ENCODE measurements around the gene C1QTNF4. TPM values are rescaled to one million over a fixed set of nuclear protein-coding genes. Genes with fewer than 3 reads are reported as not detected.
"Not testable (repeated sequence)": the region's sequence is repeated elsewhere in the genome, so short reads cannot be mapped to it uniquely, and the experiment has no call there.

Gene C1QTNF4
- polyA plus RNA-seq, 1 donor (not counting 4 experiments of a cell fraction or from before 2014, with no cell fraction given), result not detected

- Histone ChIP-seq H3K4me3 (ENCODE audit: control insufficient read depth in 2 of 3, extremely low read depth in 1 of 3, insufficient read depth in 2 of 3, low read depth in 1 of 3, low read length in 3 of 3) (peak overlapping the region in 1 of 3 experiments; percentile 97), H3K9ac (ENCODE audit: control insufficient read depth, extremely low read depth, insufficient read depth, low read length) (no peak overlapping the region), H3K4me1 (ENCODE audit: control insufficient read depth, extremely low read depth, insufficient read depth, low read length) (peaks cover 21% of the 10 kb centered on the region), H3K27me3 (ENCODE audit: control insufficient read depth, extremely low read depth, insufficient read depth, low read length) (no peaks in the 10 kb centered on the region), H3K27ac (ENCODE audit: control insufficient read depth, insufficient read depth, low read length) (peak overlapping the region; percentile 96), H3K9me3 (ENCODE audit: control insufficient read depth, low read depth, low read length) (no peaks in the 10 kb centered on the region), H3K9me1 (ENCODE audit: control insufficient read depth, extremely low read depth, insufficient read depth, low read length) (no peaks in the 10 kb centered on the region), H4K20me1 (ENCODE audit: control insufficient read depth, extremely low read depth, insufficient read depth, low read length) (peaks cover 5% of the 10 kb centered on the region), H3K36me3 (ENCODE audit: control insufficient read depth in 2 of 2, extremely low read depth in 1 of 2, insufficient read depth in 2 of 2, low read length in 2 of 2) (no peaks in the 10 kb centered on the region), H3K79me2 (ENCODE audit: control insufficient read depth, insufficient read depth, low read length) (peaks cover 73% of the 10 kb centered on the region), H3K4me2 (ENCODE audit: control insufficient read depth, extremely low read depth, insufficient read depth, low read depth, low read length) (peak overlapping the region; percentile 81), H2AFZ (ENCODE audit: control insufficient read depth, low read length) (no peak overlapping the region)
- no peak for FAIRE-seq
- TF ChIP-seq EZH2 (IDR thresholded peaks at IDR 0.05; ENCODE audit: low read length), result no peak
- no peak for TF ChIP-seq CTCF (optimal IDR thresholded peaks at IDR 0.05 in 1 of 3, IDR thresholded peaks at IDR 0.05 in 1 of 3, conservative IDR thresholded peaks at IDR 0.05 in 1 of 3; ENCODE audit: extremely low read depth in 1 of 3, insufficient read depth in 2 of 3, low read length in 3 of 3)
- dilution Hi-C loops (cut with MboI; ENCODE audit: extremely low pct_ligation_motif_present, low sequenced_read_pairs), result no loop called here
- DNase-seq (ENCODE audit: low read depth, low spot score), result no peak
These were observed 43.7 kb downstream of the C1QTNF4 start for GRCh38 chr11:47550288-47551047.

GRCh38 chr11:47546274-47546673 is 47.9 kb downstream of the C1QTNF4 start:
- H4K20me1 ChIP-seq (ENCODE audit: control insufficient read depth, extremely low read depth, insufficient read depth, low read length); H3K36me3 ChIP-seq (ENCODE audit: control insufficient read depth in 2 of 2, extremely low read depth in 1 of 2, insufficient read depth in 2 of 2, low read length in 2 of 2): not testable (repeated sequence)

More at GRCh38 chr11:47546274-47546673, 47.9 kb downstream of the C1QTNF4 start:
- H3K27ac ChIP-seq (ENCODE audit: control insufficient read depth, insufficient read depth, low read length); DNase-seq (ENCODE audit: low read depth, low spot score); H2AFZ ChIP-seq (ENCODE audit: control insufficient read depth, low read length); FAIRE-seq; H3K9me3 ChIP-seq (ENCODE audit: control insufficient read depth, low read depth, low read length); dilution Hi-C loops (cut with MboI; ENCODE audit: extremely low pct_ligation_motif_present, low sequenced_read_pairs); H3K27me3 ChIP-seq (ENCODE audit: control insufficient read depth, extremely low read depth, insufficient read depth, low read length); H3K4me3 ChIP-seq (ENCODE audit: control insufficient read depth in 2 of 3, extremely low read depth in 1 of 3, insufficient read depth in 2 of 3, low read depth in 1 of 3, low read length in 3 of 3); H3K9ac ChIP-seq (ENCODE audit: control insufficient read depth, extremely low read depth, insufficient read depth, low read length); H3K4me2 ChIP-seq (ENCODE audit: control insufficient read depth, extremely low read depth, insufficient read depth, low read depth, low read length); H3K9me1 ChIP-seq (ENCODE audit: control insufficient read depth, extremely low read depth, insufficient read depth, low read length): not testable (repeated sequence)
- Histone ChIP-seq H3K79me2 (ENCODE audit: control insufficient read depth, insufficient read depth, low read length) (peaks cover 98% of the 10 kb centered on the region), H3K4me1 (ENCODE audit: control insufficient read depth, extremely low read depth, insufficient read depth, low read length) (peaks cover 21% of the 10 kb centered on the region)
